Sciatic nerve (tissue), 2 donors: ENCODE data around the gene F11. TPM values are rescaled to one million over a fixed set of nuclear protein-coding genes. Genes with fewer than 3 reads are reported as not detected.
"Not testable (repeated sequence)": the region's sequence is repeated elsewhere in the genome, so short reads cannot be mapped to it uniquely, and the experiment has no call there.

Source experiments
- ATAC-seq: fragments of 200-7000 bp; cut with Tn5 transposase; one replicate; pipeline ENCODE4 v1.9.1; 2020; ENCODE audit warnings: mild to moderate bottlenecking, moderate library complexity
- DNase-seq: peaks from one replicate; pipeline ENCODE4 v3.0.0-alpha.2; 2020; ENCODE audit warnings: low spot score
- intact Hi-C: fragments of 100-400 bp; cut with DNase I; formaldehyde crosslinking; loops from one replicate; pipeline ENCODE4 v1.14.2; 2022
- total RNA-seq: library from RNA; stranded (reverse); fragmentation: NEBNext Ultra II Directional; extraction: Animal tissue kit (Norgen Biotek cat#: 25700); gene quantifications from one replicate; pipeline ENCODE4 v1.2.1, GENCODE V29; 2021
- donor health status: DM: no; HTN: no; CAD: no.
- donor health status: DM: no; HTN: no; CAD: no.

The F11 gene
- total RNA-seq, 1 donor from 2014 or later: not detected

DNA sequence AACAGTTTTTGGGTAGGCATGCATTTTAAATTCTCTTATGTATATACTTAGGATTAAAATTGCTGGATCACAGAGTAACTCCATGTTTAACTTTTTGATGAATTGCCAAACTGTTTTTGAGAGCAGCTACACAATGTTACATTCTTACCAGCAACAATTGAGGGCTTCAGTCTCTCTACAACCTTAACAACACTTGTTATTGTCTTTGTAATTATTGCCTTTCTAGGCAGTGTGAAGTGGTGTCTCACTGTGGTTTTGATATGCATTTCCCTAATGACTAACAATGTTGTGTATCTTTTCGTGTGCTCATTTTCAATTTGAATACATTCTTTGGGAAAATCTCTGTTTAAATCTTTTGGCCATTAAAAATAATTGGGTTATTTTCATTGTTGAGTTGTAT is 17.3 kb upstream of the F11 start:
- no peak for DNase-seq
- no peak for ATAC-seq
- intact Hi-C loops: no loop called here

DNA sequence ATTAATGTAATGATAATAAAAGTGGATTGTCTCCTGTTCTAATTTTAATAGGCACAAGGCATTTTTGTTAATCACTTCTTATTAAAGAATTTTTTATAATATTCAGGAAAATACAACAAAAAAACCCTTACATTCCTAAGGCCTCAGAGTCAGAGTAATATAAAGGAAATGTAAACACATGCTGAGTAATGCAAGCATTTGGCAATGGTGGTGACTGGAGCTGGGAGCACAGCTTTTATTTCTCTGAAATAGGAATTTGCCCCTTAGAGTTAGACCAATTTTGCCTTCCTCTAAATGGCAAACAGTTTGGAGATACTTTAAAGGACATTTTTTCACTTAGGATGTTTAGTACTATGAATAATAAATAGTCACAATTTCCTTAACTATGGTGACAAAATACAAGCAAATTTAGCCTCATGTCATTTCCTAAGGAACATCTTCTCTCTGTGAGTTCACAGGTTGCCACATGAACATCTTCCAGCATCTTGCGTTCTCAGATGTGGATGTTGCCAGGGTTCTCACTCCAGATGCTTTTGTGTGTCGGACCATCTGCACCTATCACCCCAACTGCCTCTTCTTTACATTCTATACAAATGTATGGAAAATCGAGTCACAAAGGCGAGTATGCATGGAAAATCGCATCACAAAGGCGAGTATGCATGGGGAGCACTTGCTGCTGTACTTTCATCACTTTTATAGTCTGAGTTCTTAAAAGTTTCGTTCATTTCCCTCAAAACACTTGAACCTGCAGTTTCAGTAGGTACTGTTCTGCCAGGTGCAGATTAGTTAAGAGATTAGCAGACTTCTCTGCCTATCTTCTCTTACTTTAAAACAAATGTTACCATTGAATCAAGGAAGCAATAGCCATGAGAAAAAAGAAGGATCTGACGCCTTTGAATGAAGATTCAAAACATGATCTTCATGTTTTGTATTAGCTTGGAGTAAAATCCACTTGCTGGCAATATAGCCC is 15.9 kb upstream of the F11 start:
- ATAC-seq (no peak), DNase-seq (no peak)
- intact Hi-C loops: no loop called here

DNA sequence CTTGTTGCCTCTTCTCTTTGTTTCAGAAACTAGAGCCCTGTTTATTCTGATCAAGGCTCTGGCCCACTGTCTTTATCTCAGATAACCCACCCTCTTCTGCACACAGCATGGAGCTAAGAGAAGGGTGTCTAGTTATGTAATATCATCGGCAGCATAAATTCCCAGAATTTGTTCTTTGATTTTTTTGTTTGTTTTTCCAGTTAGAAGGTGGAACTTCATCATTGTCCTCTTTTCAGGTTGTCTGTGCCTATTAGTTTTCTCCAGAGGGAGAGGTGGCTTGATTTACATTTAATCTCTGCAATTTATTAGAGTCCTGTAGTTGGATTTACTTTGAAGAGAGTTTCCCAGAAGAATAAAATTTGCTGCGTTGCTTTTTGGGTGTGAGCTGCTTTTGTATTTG is 15.2 kb upstream of the F11 start:
- no peak for ATAC-seq
- DNase-seq: no peak
- intact Hi-C loops: no loop called here

DNA sequence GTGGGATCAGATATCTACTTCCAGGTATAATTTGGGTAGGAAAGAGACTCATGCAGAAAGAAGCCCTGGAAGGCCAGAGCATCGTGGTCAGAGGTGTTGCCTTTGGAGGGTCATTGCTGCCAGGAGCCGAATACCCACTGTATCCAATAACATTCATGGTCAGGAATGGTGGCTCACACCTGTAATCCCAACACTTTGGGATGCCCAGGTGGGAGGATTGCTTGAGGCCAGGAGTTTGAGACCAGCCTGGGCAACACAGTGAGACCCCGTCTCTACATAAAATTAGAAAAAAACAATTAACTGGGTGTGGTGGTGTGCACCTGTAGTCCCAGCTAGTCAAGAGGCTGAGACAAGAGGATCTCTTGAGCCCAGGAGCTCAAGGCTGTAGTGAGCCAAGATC is 10.9 kb upstream of the F11 start:
- DNase-seq (no peak), ATAC-seq (no peak)
- intact Hi-C loops: no loop called here

DNA sequence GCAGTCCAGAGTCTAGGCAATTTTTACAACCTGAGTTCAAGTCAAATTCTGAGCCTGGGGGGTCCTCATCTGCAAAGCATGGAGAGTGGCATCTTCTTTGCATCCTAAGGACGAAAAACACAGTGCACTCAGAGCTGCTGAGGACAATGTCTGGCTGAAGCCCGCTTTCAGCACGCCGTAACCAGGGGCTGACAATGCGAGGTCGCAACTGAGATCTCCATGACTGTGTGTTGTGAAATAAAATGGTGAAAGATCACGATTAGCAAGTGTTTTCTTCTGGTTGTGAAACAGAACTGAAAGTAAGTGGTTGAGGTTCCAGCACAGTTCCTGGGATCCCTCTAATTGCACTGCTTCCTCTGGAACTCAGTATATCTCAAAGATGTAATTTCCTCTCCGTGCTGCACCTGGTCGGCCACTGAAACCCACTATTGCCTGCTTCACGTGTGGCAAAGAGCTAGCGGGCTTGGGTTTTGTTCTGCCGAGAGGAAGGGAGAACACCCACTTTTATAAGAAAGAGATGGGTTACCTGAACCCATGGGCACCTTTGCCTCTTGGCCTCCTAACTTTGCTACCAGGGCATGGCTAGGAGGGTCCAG is 7.7 kb upstream of the F11 start:
- no peak for DNase-seq
- intact Hi-C loops: no loop called here
- no peak for ATAC-seq

DNA sequence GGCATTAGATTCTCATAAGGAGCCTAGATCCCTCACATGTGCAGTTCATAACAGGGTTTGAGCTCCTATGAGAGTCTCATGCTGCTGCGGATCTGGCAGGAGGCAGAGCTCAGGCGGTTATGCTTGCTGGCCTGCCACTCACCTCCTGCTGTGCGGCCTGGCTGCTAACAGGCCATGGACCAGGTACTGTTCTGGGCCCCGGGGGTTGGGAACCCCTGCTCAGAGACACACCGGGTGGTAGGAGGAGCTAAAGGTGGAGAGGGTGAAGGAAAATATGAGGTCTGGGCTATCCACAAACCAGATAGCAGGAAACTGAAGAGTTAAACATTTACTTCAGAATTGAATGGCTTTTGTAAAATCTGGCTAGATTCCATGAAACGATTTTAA is 5.9 kb upstream of the F11 start:
- ATAC-seq (no peak), DNase-seq (no peak)
- intact Hi-C loops: no loop called here

DNA sequence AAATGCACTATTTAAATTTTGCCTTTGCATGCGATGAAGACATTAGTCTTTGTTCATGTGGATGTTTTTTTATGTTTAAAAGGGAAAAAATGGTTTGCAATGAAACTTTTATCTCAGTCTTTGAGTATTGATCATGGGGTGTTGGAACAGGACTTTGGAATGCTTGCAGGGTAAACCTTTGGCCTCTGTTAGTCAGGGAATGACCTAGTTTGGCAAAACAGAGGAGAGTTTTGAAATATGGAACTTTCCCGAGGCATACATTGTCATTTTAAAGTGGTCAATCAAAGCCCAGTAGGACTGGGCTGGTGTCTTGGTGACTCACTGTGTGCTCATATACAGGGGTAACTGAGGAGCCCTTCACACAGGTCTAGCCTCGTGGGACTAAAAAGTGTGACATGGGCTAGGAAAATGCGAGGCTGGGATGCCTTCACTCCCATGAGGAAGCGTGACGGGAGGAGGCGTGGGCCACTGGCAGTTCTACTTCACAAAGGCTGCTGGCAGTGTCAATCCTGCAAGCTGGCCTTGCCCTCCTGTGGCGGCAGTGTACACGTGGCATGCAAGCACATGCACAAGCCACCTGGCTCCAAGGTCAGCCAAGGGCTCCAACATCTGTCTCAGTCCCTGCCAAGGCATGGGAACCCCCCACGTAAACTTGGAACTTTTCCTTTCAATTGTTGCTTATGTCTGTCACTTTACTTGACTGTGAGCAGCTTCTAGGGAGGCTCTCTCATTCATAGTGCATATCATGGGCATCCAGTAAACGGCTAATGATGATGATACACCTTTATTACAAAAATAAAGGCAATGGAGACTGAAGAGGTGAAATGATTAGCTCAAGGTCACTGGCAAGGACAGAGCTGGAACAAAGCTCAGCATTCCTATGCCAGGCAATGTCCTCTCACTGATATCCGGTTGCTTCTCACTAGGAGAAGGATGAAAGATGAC is 5.2 kb upstream of the F11 start:
- intact Hi-C loops: no loop called here
- DNase-seq (no peak), ATAC-seq (no peak)

DNA sequence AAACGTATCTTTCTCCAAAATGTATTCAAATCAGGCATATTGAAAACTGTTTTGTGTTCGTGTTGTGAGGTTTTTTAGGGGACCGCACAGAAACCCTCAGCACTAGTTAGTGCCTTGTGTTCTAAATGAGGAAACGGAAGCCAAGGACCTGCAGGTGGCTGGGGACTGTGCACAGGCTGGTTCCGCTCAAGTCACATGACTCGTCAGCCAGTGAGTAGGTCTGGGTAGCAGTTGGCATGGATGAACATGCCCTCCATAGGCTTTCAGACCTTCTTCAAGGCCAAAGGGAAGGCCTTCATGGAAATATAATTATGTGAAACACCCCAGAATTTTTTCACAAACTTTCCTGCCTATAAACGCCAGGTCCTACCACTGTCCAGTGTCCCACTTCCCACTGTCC is 1.3 kb upstream of the F11 start:
- intact Hi-C loops: no loop called here
- ATAC-seq (no peak), DNase-seq (no peak)

DNA sequence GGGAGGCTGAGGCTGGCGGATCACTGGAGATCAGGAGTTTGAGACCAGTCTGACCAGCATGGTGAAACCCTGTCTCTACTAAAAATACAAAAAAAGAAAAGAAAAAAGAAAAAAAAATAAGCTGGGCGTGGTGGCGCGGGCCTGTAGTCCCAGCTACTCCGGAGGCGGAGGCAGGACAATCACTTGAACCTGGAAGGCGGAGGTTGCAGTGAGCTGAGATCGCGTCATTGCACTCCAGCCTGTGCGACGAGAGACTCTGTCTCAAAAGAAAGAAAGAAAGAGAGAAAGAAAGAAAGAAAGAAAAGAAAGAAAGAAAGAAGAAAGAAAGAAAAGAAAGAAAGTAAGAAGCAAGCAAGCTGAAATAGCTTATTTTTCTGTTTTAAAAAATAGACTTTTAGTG is 739 bp upstream of the F11 start:
- intact Hi-C loops, ATAC-seq, DNase-seq: not testable (repeated sequence)

DNA sequence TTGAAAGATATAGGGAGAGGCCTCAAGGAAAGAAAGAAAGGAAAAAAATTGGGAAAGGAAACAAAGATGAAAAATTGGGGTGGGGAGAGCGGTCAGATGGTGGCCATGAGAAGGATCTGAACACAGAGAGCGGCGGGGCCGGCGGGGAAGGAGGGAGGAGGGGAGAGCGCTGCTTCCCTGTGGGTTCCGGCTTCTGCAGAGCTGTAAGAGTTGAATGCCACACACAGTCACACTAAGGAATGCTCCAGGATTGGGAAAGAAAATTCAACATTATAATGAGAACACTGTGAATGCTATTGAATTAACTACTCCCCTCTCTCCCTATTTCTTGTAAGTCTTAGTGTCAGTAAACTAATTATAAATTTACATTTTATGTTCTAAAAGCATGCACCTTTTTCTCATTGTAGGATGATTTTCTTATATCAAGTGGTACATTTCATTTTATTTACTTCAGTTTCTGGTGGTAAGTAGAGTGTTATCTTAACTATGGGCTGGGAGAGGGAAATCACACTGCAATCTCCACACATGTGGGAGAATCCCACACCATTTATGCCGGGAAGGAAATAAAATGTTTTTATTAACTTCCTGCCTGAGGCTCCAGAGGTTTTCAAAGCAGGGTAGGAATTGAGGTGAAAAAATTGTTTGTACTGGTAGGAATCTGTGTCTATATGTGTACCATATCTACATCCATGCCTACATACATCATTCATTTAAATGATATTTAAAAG is 904 bp downstream of the F11 start:
- ATAC-seq (peak; percentile 48), DNase-seq (no peak)
- intact Hi-C loops: no loop called here

DNA sequence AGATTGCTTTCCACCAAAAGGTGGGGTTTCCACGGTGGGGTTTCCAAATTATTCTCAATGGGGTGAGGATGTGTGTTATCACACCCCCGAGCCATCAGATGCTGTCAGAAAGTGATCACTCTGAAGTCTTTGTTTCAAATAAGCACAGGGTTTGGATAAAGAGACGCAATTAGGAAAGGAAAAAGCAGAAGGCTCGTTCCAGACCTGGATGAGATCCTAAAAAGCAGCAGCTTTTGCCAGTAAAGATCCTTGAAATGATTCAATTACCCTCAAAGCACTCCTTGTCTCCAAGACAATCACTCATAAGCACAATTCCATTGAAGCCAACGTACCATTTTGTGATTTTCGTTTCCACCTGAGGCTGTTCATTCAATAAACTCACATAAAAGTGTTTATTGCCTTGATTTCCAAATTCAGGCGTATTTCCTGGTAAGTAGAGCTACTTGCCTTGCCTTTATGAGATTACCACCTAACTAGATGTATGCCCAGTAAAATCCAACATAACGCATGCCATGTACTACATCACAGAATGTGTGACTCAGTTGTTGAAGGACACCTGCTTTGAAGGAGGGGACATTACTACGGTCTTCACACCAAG is 5.2 kb downstream of the F11 start:
- ATAC-seq (no peak), DNase-seq (no peak)
- intact Hi-C loops: no loop called here

DNA sequence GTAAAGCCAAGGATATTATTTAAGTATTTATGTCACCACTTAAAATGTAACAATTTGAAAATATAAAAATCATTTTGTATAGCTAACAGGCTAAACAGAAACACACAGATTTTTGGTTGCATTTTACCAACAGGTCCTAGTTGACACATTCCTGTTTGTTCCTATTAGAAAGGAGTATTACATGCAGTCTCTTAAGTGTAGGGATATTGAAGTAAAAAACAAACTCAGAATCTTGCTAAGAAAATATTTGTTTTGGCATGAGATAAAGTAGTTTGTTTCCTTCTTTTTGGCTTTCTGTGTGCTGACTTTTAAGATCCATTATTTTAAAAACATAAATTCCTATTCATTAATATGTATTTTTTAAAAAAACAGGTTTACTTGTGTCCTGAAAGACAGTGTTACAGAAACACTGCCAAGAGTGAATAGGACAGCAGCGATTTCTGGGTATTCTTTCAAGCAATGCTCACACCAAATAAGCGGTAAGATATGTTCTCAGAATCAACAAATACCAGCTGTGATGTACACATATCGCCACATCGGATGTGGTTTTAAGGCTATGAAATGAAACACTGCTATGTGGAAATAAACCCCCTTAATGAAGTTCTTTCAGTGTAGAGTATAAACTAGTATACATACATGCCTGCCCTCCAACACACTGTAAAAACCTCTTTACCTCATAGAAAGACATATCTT is 6.9 kb downstream of the F11 start:
- DNase-seq (no peak), ATAC-seq (no peak)
- intact Hi-C loops: no loop called here

DNA sequence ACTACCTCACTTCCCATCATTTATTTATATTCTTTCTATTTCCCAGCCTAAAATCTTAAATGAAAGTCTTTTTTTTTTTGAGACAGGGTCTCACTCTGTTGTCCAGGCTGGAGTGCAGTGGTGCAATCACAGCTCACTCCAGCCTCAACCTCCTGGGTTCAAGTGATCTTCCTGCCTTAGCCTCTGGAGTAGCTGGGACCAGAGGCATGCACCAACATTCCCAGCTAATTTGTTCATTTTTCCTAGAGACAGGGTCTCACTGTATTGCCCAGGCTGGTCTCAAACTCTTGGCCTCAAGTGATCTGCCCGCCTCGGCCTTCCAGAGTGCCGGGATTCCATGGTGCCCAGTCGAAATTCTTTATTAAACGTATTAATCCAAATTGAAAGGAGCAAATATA is 7.4 kb downstream of the F11 start:
- ATAC-seq, DNase-seq, intact Hi-C loops: not testable (repeated sequence)

DNA sequence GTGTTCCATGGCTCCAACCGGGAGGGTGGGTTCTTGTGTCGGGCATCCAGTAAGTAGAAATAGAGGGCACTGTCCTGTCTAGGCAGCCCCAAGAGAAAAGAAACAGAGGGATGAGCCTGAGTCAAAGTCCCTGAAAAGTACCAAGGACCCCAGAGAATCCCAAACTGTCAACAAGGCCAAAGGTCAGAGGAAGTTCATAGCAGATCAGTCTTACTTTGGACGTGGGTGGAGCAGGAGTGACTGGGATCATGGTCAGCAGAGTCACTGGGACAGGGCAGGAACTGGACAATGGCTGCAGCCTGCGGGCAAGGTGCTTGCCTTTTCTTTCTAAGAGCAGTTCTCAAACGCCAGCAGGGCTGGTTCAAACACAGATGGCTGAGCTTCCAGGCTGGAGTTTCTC is 17.3 kb downstream of the F11 start:
- intact Hi-C loops: no loop called here
- no peak for ATAC-seq

DNA sequence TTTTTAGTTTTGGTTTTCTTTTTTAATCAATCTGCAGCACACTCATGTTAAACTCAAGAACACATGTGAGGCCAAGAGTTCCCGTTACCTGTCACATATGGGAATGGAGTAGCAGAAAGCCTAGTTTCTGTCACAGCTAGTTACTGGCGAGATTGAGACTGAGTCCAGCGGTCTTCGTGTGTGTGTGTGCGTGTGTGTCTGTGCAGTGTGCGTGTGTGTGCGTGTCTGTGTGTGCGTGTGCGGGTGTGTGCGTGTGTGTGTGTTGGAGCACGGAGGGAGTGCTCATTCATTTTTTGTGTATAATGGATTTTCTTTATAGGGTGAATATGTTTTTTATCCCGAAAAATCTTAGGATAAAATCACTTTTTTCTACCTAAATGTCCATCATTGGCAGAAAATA is 19.2 kb downstream of the F11 start:
- no peak for ATAC-seq
- intact Hi-C loops: no loop called here
- no peak for DNase-seq

More for the DNA sequence above, 17.3 kb downstream of the F11 start:
- no peak for DNase-seq

DNA sequence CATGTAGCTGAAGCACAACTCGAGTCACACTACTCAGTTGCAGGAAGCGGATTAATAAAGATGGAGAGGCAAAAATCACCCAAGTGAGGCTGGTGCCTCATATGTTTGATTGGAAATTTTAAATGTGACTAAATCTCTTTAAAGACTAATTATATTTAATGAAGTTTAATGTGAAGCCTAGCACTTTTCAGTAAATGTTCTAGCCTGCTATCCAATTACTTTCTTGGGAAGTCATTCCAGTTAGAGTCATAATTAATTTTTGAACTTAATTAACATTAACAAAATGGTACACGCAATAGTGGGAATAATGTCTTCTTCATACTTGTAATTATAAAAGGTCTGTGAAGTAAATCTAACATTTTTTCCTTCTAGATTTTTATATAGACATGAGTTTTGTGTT is 20.6 kb downstream of the F11 start:
- intact Hi-C loops: no loop called here
- no peak for DNase-seq
- no peak for ATAC-seq

DNA sequence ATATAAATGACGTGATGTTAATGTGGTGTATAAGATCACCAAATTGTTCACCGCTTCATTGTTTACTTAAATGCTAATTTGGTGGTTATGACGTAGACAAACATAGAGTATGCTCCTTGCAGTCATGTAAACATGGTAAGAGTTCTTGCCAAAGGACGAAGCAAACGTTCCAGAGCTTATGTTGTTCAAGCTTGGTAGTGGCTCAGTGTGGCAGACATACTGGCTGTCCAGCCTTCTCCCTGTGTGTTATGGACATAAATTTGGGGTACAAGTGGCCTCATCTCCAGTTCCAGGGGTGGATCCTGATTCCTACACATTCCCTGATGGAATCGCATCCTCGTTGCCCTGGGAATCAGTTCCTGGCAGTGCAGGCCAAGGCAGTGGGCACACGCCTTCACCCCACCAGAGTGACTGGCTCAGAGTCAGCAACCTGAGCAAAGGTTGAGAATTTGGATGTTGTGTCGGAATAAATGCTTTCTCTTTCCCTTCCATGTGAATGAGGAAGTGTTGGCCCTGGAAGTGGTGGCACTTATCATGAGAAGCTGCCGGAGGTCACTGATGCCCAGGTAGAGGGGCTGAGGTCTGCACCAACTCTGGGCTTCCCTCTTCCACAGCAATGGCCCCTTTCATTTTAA is 25.4 kb downstream of the F11 start:
- intact Hi-C loops: no loop called here
- DNase-seq (no peak), ATAC-seq (no peak)

DNA sequence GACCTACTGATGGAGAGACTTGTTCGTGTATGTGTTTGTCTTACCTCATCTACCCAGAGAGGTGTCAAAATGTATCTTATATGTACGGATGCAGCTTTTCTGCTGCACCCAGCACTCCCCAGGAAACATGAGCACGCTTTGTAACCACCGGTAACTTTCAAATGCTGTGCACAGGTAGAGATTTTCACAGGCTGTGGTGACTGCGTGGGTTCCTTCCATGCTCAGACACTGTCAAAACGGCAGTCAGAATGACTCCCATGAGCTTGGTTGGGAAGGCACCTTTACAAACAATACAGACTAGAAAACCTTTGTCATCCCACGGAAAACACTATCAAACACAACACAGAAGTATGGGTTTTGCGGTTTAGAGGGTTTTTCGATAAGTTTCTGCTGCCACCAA is 28.2 kb downstream of the F11 start:
- DNase-seq (no peak), ATAC-seq (no peak)
- intact Hi-C loops: no loop called here
